Nephron (organoid): ENCODE results near the gene MLXIP.

Experiments used
- H3K27ac Mint-ChIP-seq, 3 experiments: 2 replicates each; pipeline ENCODE4 v1.8.0; 2020; ENCODE audit warnings: mixed read lengths in 3 of 3, mild to moderate bottlenecking in 2 of 3, moderate library complexity in 1 of 3
- H3K27me3 Mint-ChIP-seq: 2 replicates; pipeline ENCODE4 v1.8.0; 2021; ENCODE audit warnings: low read depth, mild to moderate bottlenecking, moderate library complexity, mixed read lengths
- H3K36me3 Mint-ChIP-seq: 2 replicates; pipeline ENCODE4 v1.8.0; 2020; ENCODE audit warnings: low read depth, mixed read lengths
- H3K4me1 Mint-ChIP-seq: 2 replicates; pipeline ENCODE4 v1.8.0; 2020; ENCODE audit warnings: mixed read lengths
- H3K4me3 Mint-ChIP-seq, 3 experiments: 2 replicates each; pipeline ENCODE4 v1.8.0; 2020; ENCODE audit warnings: mild to moderate bottlenecking in 3 of 3, mixed read lengths in 3 of 3, moderate library complexity in 2 of 3
- H3K9me3 Mint-ChIP-seq: 2 replicates; pipeline ENCODE4 v1.8.0; 2020; ENCODE audit warnings: mixed read lengths
- TF ChIP-seq, protein P1 (sequence below), 3 experiments: fragments of 200-600 bp; sonication (generic); IDR thresholded peaks; one replicate each; pipeline ENCODE4 v1.5.0; 2021; ENCODE audit warnings: antibody characterized with exemption in 3 of 3; ENCODE audit not compliant: unreplicated experiment in 3 of 3

Gene MLXIP

DNA sequence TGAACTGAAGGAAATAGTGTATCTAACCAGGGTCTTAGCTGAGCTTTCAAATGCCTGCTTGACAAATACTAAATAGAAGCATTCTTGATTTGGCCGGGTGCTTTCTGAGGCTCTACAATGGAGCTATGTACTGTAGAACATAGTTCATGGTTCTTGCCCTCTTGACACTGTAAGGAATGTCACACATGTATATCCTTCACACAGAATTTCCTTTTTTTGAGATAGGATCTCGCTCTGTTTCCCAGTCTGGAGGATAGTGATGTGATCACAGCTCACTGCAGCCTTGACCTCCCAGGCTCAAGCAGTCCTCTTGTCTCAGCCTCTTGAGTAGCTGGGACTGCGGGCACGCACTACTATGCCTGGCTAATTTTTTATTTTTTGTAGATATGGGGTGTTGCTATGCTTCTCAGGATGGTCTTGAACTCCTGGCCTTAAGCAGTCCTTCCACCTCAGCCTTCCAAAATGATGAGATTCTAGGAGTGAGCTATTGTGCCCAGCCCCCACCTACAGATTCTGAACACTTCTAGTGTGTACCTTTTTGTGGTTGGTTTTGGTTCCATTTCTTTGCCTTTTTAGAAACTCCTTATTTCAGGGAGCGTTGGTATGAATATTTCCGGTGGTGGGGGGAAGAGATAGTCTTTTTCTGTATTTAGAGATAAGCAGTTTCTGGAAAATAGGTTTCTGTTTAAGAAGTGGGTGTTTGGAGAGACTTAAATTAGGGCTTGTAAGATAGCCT is 4.2 kb downstream of the MLXIP start:
- Mint-ChIP-seq H3K4me3 (peak overlapping the region; percentile 48 to 92 (median 54)), H3K27ac (peak overlapping the region; percentile 85 to 89 (median 86)), H3K27me3 (no peaks in the 10 kb centered on the region), H3K4me1 (peaks cover 69% of the 10 kb centered on the region), H3K36me3 (peaks cover 30% of the 10 kb centered on the region), H3K9me3 (no peaks in the 10 kb centered on the region)
- TF ChIP-seq, protein P1, sequence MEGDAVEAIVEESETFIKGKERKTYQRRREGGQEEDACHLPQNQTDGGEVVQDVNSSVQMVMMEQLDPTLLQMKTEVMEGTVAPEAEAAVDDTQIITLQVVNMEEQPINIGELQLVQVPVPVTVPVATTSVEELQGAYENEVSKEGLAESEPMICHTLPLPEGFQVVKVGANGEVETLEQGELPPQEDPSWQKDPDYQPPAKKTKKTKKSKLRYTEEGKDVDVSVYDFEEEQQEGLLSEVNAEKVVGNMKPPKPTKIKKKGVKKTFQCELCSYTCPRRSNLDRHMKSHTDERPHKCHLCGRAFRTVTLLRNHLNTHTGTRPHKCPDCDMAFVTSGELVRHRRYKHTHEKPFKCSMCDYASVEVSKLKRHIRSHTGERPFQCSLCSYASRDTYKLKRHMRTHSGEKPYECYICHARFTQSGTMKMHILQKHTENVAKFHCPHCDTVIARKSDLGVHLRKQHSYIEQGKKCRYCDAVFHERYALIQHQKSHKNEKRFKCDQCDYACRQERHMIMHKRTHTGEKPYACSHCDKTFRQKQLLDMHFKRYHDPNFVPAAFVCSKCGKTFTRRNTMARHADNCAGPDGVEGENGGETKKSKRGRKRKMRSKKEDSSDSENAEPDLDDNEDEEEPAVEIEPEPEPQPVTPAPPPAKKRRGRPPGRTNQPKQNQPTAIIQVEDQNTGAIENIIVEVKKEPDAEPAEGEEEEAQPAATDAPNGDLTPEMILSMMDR (IDR thresholded peaks at IDR 0.05; ENCODE audit: unreplicated experiment in 3 of 3): no peak

GRCh38 chr12:122084857-122085405 is 6.4 kb downstream of the MLXIP start:
- no peak overlapping the region for H3K4me3 Mint-ChIP-seq
- TF ChIP-seq, protein P1 (IDR thresholded peaks at IDR 0.05; ENCODE audit: unreplicated experiment in 3 of 3): no peak
- H3K4me1 Mint-ChIP-seq: peaks cover 73% of the 10 kb centered on the region
- H3K27ac Mint-ChIP-seq: no peak overlapping the region
- H3K27me3 Mint-ChIP-seq: no peaks in the 10 kb centered on the region
- peaks cover 35% of the 10 kb centered on the region for H3K36me3 Mint-ChIP-seq
- H3K9me3 Mint-ChIP-seq: no peaks in the 10 kb centered on the region

- Mint-ChIP-seq H3K36me3 (peaks cover 37% of the 10 kb centered on the region), H3K9me3 (no peaks in the 10 kb centered on the region), H3K27ac (peak overlapping the region; percentile 85 to 96 (median 86)), H3K4me3 (peak overlapping the region in 1 of 3 experiments; percentile 52), H3K27me3 (no peaks in the 10 kb centered on the region), H3K4me1 (peaks cover 68% of the 10 kb centered on the region)
- TF ChIP-seq, protein P1 (IDR thresholded peaks at IDR 0.05; ENCODE audit: unreplicated experiment in 3 of 3): no peak
Observed at GRCh38 chr12:122085591-122085990, 7.0 kb downstream of the MLXIP start.

GRCh38 chr12:122086116-122086515 is 7.6 kb downstream of the MLXIP start:
- Mint-ChIP-seq H3K27ac (peak overlapping the region; percentile 85 to 96 (median 86)), H3K9me3 (no peaks in the 10 kb centered on the region)

DNA sequence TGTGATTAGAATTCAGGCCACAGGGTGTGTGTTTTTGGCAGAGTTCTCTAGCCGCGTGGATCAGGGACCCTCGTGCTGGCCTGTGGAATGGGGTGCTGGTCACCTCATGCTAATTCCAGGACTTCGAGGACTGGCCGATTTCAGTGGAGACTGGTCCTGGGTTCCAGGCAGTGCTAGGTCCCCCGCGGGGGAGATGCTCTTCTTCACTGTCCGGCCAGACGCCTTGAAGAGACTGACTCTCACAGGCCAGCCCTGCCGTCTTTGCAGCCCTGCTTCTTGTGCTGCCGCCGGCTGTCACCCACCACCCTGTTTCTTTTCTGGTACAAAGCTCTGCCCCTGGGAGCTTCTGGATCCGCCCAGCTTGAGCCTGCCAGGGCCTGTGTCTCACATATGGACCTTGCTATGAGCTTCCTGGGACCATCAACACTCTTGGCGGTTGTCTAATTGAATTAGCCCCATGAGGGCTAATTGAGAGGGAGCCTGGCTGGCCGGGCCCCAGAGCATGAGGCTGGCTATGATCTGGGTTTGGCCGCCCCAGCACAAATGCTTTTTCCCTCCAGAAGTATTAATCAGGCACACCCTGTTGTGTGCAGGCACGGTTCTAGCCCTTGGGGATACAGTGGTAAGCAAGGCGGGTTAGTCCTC is 8.2 kb downstream of the MLXIP start:
- peaks cover 39% of the 10 kb centered on the region for H3K36me3 Mint-ChIP-seq
- H3K4me3 Mint-ChIP-seq: peak overlapping the region in 2 of 3 experiments; percentile 27 to 47
- H3K27me3 Mint-ChIP-seq: no peaks in the 10 kb centered on the region
- H3K4me1 Mint-ChIP-seq: peaks cover 69% of the 10 kb centered on the region
- H3K27ac Mint-ChIP-seq: peak overlapping the region; percentile 85 to 96 (median 88)
- no peaks in the 10 kb centered on the region for H3K9me3 Mint-ChIP-seq
- TF ChIP-seq, protein P1 (IDR thresholded peaks at IDR 0.05; ENCODE audit: unreplicated experiment in 3 of 3): no peak

More at GRCh38 chr12:122086116-122086515, 7.6 kb downstream of the MLXIP start:
- TF ChIP-seq, protein P1 (IDR thresholded peaks at IDR 0.05; ENCODE audit: unreplicated experiment in 3 of 3): no peak
- Mint-ChIP-seq H3K4me3 (peak overlapping the region; percentile 30 to 52 (median 47)), H3K36me3 (peaks cover 39% of the 10 kb centered on the region), H3K27me3 (no peaks in the 10 kb centered on the region), H3K4me1 (peaks cover 69% of the 10 kb centered on the region)
